Activated T-cell treated with anti-CD3 and anti-CD28 coated beads, Interleukin-2, amount 50 U/mL, for 1 hour (primary cell): Measurements from ENCODE around the gene TMEM184C.

Experiments
- DNase-seq: peaks from one replicate; pipeline ENCODE4 v3.0.0-alpha.2; 2020

The TMEM184C gene

DNA sequence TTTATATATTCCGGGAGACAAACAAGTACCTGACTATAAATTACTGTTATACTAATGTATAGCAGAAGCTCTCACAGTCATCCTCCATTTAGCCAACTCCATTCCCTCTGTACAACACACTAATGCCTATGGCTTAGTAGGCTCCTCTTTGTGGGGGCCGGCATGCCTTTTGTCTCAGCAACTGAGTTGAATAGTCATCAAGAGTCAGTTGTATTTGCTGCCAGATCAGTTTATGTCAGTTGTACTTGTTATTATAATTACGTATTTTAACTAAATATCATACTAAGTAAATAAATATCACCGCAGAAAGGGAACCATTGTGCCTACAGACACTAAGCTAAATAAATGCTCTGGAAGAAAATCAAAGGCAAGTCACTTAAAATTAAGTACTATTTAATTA, 56.9 kb downstream of the TMEM184C start:
- DNase-seq: no peak

DNA sequence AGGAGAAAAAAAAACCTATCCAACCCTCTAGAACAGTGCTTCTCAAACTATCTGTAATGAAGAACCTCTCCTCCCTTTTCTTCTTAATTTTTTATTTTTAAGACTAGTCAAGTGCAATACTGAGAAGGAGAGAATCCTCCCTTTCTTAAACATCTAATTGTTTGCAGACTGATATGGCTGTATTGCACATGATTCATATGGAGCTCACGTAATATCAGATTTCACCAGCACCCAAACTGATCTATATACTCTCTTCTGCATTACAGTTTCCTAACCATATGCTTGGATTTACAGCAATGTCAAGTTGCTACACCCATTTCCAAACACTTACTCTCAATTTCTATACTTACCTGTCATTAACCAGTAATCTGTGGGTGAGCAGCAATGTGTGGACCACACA, 57.3 kb downstream of the TMEM184C start:
- DNase-seq: no peak

DNA sequence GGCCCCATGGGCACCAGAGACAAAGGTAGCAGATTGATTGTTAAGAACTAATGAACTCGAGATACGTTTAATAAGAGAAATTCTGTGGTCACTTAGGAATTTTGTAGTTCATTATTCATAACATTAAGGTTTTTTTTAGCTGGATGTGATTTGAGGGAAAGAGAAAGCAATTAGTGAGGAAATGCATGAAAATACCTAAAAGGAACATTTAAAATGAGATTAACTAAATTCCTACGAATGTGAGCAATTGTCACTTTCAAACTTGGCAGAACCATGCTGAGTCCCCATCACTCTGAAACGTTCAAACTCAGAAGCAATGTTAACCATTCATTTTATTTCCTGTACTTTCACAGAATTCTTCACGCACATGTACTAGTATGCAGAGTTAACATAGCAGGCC, 60.9 kb downstream of the TMEM184C start:
- DNase-seq: no peak

DNA sequence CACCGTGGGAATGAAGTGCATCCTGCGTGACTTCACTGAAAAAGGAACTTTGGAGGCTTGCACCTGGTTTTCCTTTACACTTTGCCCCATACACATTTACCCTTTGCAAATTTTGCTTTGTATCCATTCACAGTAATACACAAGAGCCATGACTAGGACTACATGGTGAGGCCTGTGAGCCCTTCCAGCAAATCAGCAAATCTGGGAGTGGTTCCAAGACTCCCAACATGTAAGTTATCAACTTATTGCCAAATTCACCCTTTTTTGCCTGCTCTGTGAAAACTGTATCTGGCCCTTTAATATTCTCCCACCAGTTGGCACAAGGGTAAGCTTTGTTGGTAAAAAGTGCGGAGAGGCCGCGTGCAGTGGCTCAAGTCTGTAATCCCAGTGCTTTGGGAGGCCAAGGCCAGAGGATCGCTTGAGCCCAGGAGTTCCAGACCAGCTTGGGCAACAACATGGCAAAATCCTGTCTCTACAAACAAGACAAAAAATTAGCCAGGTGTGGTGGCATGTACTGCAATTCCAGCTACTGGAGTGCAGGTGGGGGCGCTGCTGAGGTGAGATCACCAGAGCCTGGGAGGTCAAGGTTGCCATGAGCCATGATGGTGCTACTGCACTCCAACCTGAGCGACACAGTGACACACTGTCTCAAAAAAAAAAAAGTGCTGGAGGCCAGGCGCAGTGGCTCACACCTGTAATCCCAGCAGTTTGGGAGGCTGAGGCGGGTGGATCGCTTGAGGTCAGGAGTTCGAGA, 61.8 kb downstream of the TMEM184C start:
- DNase-seq: peak; percentile 27

DNA sequence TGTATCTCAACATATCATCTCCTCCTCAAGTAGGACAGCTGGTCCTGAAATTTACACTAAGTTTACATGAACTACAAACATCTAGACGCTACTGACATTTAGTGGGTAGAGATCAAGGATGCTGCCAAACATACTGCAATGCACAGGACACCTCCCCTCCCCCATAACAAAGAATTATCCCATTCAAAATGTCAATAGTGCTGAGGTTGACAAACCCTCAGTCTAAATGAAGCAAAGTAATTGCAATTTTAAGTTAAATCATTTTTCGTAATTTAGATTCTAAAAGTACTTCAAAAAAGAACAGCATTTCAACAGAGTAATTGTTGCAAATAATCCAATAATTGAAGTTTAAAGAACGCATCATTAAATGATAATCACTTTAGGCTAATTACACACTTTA, 65.6 kb downstream of the TMEM184C start:
- no peak for DNase-seq

DNA sequence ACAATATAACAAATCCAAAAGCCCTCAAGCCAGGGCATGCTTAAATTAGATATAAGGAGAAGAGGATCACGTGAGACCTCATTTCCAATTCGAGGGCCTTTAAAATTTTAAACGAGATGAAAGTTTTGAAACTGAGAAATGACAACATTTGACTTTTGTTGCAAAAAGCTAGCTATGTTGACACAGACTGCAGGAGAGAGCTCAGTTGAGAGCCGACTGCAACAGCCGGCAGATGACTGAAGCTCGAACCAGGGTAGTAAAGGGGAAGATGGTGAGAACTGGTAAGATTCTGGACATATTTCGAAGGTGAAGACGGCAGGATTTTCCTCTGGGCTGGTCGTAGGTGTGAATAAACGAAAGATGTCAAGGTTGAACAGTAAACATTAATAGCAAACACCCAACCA, 66.0 kb downstream of the TMEM184C start:
- DNase-seq: peak; percentile 22

DNA sequence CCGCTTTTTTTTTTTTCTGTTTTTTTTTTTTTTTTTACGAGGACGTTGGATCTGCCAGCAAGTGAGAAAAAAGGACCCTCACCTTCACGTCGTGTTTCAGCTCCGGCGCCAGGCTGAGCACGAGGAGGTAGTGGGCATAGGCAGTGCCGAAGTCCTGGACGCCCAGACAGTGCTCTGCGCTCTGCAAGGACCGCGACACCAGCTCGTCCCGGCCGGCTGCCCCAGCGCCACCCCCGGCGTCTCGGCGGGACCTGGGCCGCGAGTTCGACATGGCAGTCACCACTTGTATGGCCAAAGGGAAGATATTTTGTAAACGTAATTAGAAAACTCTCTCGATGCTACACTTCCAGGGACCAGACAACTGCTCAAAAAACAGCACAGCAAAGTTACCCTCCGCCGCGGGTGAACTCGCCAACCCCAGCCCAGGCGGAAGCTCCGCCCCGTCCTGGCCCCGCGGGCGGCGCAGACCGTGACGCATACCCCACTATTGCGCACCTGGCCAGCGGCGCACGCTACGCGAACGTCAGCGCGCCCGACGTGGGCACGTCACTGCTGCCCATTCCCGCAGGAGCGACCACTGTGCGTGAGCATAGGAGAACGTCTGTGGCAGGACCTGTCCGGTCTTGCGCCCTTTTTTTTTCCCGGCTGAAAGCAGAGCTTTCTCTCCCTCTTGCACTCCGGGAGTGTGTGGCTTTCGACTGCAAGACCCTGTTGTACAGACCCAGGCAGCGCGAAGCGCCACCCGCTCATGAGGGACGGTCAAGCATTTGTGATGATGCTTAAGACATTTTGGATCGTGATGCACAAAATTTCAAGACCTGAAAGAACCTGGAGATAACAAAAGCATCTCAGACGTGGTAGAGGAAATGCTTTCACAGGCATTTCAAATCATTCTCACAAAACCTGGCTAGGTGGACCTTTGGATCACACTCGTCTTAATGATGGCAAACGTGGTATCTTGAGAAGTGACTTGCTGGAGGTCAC, 66.8 kb downstream of the TMEM184C start, which contains the start of gene PRMT9:
PRMT9 (minus strand) TSS at position 447 of the 984 bp plus-strand sequence; CDS start at position 271, 176 bp downstream.
- DNase-seq: peak; percentile 90

DNA sequence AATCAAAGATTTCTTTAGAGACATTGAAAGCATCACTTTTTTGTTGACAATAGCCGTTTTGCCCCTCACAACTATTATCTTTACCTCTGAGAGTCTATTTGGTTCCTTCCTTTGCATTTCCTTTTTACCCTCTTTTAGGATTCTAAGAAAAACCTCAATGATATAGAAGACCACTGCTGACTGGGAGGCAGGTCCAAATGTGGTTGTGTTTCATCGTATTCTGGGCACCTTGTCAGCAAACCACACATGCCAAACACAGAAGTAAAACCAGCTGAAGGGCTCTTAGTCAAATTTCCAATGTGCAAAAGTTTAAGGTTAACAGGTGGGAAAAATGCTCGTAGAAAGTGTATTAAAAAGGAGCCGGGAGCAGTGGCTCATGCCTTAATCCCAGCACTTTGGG, 71.9 kb downstream of the TMEM184C start:
- DNase-seq: no peak

DNA sequence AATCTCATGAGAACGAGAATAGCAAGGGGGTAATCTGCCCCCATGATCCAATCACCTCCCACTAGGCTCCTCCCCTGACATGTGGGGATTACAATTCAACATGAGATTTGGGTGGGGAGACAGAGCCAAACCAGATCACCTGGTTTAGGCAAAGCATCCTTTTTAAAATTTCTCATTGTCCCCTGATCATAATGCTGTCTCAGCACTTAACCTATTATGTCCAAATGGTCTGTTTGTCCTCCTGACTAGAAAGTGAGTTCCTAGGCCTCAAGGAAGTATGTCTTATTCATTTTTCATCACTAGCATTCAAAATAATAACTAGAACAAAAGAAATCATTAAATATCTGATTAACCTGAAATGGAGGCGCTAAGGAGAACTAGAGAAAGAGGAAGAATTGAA, 74.6 kb downstream of the TMEM184C start:
- DNase-seq: no peak

DNA sequence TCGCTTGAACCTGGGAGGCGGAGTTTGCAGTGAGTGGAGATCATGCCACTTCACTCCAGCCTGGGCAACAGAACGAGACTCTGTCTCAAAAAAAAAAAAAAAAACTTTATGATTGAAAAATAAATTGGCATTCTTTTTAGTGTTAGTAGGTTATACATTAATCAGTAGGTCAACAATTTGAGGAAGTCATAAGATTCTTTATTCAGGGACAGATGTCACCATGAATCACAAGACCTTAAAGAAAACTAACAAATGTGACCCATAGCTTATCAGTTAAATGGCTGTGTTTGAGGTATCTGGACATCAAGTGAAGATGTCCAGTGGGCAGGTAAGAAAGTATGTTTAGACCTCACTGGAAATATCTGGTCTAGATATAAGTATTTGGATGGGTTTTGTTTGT, 76.0 kb downstream of the TMEM184C start:
- no peak for DNase-seq

DNA sequence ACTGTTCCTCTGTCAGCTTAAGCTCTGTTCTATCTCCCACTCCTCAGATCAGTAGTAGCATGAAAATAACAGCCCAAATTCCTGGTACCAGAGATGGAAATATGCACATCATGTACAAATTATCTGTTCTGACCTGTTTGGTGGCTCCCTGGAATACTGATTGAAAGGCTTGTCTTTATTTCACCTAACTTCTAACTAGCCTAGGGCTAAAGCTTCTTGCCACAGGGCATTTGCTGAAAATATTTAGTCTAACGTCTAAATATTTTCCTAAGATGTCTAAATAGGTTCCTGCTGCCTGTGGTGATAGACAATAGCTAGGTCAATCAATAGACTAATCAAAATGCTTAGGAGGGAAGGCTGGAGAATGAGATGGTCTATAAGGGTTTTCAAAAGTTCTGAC, 79.7 kb downstream of the TMEM184C start:
- DNase-seq: no peak

DNA sequence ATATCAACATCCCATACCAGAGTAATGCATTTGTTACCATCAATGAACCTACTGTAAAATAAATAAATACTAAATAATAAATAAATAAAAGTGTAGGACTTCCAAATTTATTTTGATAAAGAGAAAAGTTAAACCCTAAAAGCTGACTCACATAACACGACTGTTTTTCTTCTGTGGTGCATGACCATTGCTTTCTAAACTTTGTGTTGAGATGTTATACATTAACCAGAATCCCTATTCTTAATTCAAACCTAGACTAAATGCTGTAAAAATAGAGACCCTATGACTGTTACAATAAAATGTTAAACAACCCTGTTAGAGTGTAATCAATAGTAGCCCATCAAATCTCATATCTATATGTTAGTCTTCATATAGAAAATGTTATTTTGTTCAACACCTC, 87.6 kb downstream of the TMEM184C start:
- no peak for DNase-seq

DNA sequence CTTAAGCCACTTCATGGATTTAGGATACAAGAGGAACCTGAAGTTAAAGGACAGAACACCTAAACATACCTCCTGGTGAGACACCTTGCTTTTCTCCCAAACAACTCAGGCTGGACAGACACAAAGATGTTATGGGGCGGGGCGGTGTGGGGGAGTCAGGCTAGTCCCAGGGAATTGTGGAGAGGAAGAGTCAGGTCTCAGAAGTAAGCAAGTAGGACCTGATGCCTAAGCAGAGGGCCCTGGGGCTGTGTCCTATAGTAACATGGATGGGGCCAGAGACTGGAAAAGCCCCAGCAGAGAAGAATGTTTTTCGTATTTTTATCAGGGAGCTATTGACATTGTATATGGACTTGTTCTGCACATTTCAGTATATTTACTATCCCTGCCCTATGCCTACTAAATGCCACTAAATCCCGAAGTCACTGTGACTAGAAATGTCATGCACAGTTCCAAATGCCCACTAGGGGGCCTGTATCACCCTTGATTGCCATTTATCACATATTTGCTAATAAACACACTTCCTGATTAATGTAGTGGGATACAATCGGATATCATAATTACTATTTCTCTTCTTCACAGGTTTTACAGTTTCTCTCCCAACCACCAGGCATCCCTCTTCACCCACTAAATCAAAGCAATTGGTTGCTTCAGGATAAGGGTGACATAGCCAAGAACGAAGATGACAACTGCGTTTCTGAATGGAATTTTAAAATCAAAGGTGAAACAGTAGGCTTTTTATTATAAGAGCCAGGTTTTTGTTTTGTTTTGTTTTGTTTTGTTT, 90.9 kb downstream of the TMEM184C start:
- peak; percentile 36 for DNase-seq

DNA sequence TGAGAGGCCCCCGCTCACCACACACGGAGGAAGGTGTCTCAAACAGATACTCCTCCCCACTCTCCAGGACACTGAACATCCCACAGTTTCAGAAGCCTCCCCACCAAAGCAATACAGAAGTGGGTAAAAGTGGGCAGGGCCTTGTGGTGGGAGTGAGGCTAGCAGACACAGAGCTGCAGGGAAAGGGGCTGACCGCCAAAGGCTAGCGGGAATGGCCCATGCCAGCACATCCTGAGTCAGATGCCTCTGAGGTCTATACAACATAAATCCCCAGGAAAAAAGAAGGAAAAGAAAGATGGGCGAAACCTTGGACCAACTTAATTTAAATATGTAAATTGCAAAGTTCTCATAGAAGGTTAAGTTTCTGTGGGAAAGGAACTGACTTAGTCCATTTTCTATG, 92.8 kb downstream of the TMEM184C start:
- no peak for DNase-seq

DNA sequence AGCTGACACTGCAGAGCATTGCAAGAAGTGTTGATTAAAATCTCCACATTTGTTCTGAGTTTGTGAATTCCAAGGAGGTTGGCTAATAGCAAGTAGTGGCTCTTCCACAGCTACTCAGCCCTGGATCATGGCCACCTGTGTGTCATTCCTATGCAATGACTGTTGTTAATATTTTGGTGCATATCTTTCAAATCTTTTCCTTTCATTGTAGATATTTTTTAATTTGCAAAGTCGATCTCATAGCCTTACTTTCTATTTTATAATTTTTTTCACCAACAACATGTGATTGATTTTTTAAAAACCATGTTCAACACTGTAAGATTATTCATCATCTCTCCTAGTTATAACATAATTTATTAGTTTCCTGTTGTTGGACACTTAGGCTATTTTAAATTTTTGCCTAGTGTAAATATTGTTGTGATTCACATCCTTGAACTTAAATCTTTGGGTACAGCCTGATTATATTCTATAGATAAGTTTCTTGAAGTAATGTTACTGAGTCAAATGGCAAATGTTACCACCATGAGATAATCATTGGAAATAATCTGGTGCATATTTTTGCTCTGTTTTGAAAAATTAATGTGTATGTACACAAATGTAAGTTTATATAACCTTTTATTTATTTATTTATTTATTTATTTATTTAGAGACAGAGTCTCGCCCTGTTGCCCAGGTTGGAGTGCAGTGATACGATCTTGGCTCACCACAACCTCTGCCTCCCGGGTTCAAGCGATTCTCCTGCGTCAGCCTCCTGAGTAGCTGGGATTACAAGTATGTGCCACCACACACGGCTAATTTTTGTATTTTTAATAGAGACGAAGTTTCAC, 97.6 kb downstream of the TMEM184C start:
- no peak for DNase-seq

DNA sequence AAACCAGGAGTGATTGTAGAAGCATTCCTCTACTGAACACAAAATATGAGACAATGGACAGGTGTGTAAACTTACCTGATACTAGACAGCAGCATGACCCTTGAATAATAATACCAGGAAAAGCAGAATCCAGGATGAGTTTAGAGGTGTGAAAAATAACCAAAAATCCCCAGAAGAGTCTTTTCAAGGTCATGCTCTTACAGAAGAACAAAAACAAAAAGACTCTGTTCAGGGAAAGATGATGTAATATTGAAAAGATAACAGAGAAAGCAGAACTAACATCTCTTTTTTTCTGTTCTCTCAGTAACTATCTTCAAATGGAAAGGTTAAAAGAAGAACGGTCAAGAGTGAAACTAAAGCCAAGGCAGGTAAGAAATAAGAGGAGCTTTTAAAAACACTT, 100.7 kb downstream of the TMEM184C start:
- no peak for DNase-seq
